Kidney (tissue), 14 donors: ENCODE data around the gene FADS2. TPM values are rescaled to one million over a fixed set of nuclear protein-coding genes. Genes with fewer than 3 reads are reported as not detected.

Experiments
- DNase-seq, 5 donors: peaks; one replicate each; pipeline ENCODE4 v3.0.0-alpha.2; 2013 to 2020
- FAIRE-seq: peaks from 2 replicates; lab custom pipeline; 2012; peaks lifted over from hg19 to GRCh38; lab: Jason Lieb, UNC
- H3K27ac ChIP-seq, 2 donors: one replicate each; pipeline ENCODE4 v1.7.0; 2013; ENCODE audit warnings: low read depth in 2 of 2, low read length in 2 of 2, inconsistent platforms in 1 of 2
- H3K27me3 ChIP-seq: one replicate; pipeline ENCODE4 v1.7.1; 2013; ENCODE audit warnings: low read length, inconsistent platforms; ENCODE audit not compliant: control insufficient read depth, insufficient read depth
- H3K36me3 ChIP-seq, 3 donors: one replicate each; pipeline versions ENCODE4 v1.7.0 to v1.7.1; 2013; ENCODE audit warnings: low read length in 3 of 3, control low read depth in 1 of 3, inconsistent platforms in 1 of 3; ENCODE audit not compliant: insufficient read depth in 3 of 3, control insufficient read depth in 2 of 3
- H3K4me1 ChIP-seq, 3 donors: one replicate each; pipeline versions ENCODE4 v1.7.0 to v1.7.1; 2013; ENCODE audit warnings: low read length in 3 of 3, inconsistent platforms in 1 of 3, low read depth in 1 of 3; ENCODE audit not compliant: control insufficient read depth in 2 of 3, insufficient read depth in 2 of 3
- H3K4me3 ChIP-seq, 3 donors: one replicate each; pipeline versions ENCODE4 v1.7.0 to v1.8.1; 2013; ENCODE audit warnings: low read length in 3 of 3, control low read depth in 1 of 3, inconsistent platforms in 1 of 3
- H3K9ac ChIP-seq, 3 donors: one replicate each; pipeline versions ENCODE4 v1.7.0 to v1.7.1; 2013; ENCODE audit warnings: low read length in 3 of 3, control low read depth in 1 of 3, inconsistent platforms in 1 of 3
- H3K9me3 ChIP-seq, 3 donors: one replicate each; pipeline versions ENCODE4 v1.7.0 to v1.7.1; 2013; ENCODE audit warnings: low read length in 3 of 3, control low read depth in 1 of 3, inconsistent platforms in 1 of 3; ENCODE audit not compliant: control insufficient read depth in 2 of 3, insufficient read depth in 1 of 3
- CTCF ChIP-seq: IDR thresholded peaks from 3 replicates; pipeline ENCODE4 v1.5.1; 2012; ENCODE audit warnings: mild to moderate bottlenecking, moderate library complexity, borderline replicate concordance; ENCODE audit not compliant: insufficient read depth; ENCODE audit errors: extremely low read depth
- intact Hi-C: fragments of 100-400 bp; cut with DNase I; formaldehyde crosslinking; loops from one replicate; pipeline ENCODE4 v1.11.1; 2022
- polyA plus RNA-seq: library from polyadenylated mRNA; stranded (reverse); fragments of 350-450 nt; fragmentation: Illumina TruSeq; extraction: RNeasy Lipid Tissue Mini Kit (QIAGEN cat#74804); gene quantifications from one replicate; pipeline ENCODE4 v1.2.3, GENCODE V29; 2014; ENCODE audit warnings: low read depth, low replicate concordance; ENCODE audit not compliant: insufficient read depth
- total RNA-seq: library from RNA; stranded (reverse); fragmentation: NEBNext Ultra II Directional; extraction: Animal tissue kit (Norgen Biotek cat#: 25700); gene quantifications from one replicate; pipeline ENCODE4 v1.2.1, GENCODE V29; 2021
- donor health status: control.
- donor health status: control.
- donor health status: control.
- donor health status: control.
- donor health status: control.
- donor health status: DM: yes; HTN: yes; CAD: no.
- donor health status: Normal renal cell carcinoma (clear cell type).

FADS2 gene
- total and polyA plus RNA-seq, 2 donors from 2014 or later: 9.8 to 49.2 TPM

GRCh38 chr11:61911128-61911700 lies 83.1 kb downstream of the FADS2 start:
- Histone ChIP-seq H3K9ac (no peak overlapping the region), H3K4me1 (peaks cover 0 to 16% (median 11%) of the 10 kb centered on the region in 3 donors), H3K4me3 (no peak overlapping the region), H3K27me3 (no peaks in the 10 kb centered on the region), H3K36me3 (no peaks in the 10 kb centered on the region), H3K9me3 (no peaks in the 10 kb centered on the region), H3K27ac (no peak overlapping the region)
- DNase-seq (peak in 2 of 5 donors; percentile 26 to 50), FAIRE-seq (no peak)
- intact Hi-C loops: no loop called here
- no peak for TF ChIP-seq CTCF

- Histone ChIP-seq H3K9ac (no peak overlapping the region), H3K27ac (no peak overlapping the region), H3K4me3 (no peak overlapping the region), H3K4me1 (peaks cover 0 to 17% (median 11%) of the 10 kb centered on the region in 3 donors), H3K9me3 (no peaks in the 10 kb centered on the region), H3K27me3 (no peaks in the 10 kb centered on the region), H3K36me3 (no peaks in the 10 kb centered on the region)
- DNase-seq: peak in 2 of 5 donors; percentile 33 to 59
- no peak for TF ChIP-seq CTCF
- no peak for FAIRE-seq
- intact Hi-C loops: no loop called here
These were observed 83.8 kb downstream of the FADS2 start for GRCh38 chr11:61911701-61912529.

- H3K27ac ChIP-seq: no peak overlapping the region
- FAIRE-seq (no peak), DNase-seq (peak in 1 of 5 donors; percentile 27)
- no peaks in the 10 kb centered on the region for H3K36me3 ChIP-seq
- H3K9me3 ChIP-seq: no peaks in the 10 kb centered on the region
- H3K27me3 ChIP-seq: no peaks in the 10 kb centered on the region
- H3K4me1 ChIP-seq: peaks cover 0 to 17% (median 11%) of the 10 kb centered on the region in 3 donors
- intact Hi-C loops: no loop called here
- H3K9ac ChIP-seq: no peak overlapping the region
- no peak for TF ChIP-seq CTCF
- H3K4me3 ChIP-seq: no peak overlapping the region
These were observed 84.4 kb downstream of the FADS2 start for GRCh38 chr11:61912530-61912898.
